NCI-H1417 (cell line): ENCODE results near the gene DNAJB13.
"Not testable (repeated sequence)": the region's sequence is repeated elsewhere in the genome, so short reads cannot be mapped to it uniquely, and the experiment has no call there.

ENCODE experiments used
- DNase-seq, 3 experiments: peaks; one replicate each; lab custom pipeline; 2025; lab: John Stamatoyannopoulos, UW

The DNAJB13 gene

GRCh38 chr11:73977856-73978519 lies 27.2 kb downstream of the DNAJB13 start:
- DNase-seq = no peak

- DNase-seq = no peak
These were observed 27.8 kb downstream of the DNAJB13 start for GRCh38 chr11:73978576-73979086.

- peak in 2 of 3 experiments; percentile 82 to 93 for DNase-seq
These were observed 29.5 kb downstream of the DNAJB13 start for GRCh38 chr11:73980001-73980961.

GRCh38 chr11:73981051-73981805 lies 30.4 kb downstream of the DNAJB13 start:
- peak in 2 of 3 experiments; percentile 45 to 49 for DNase-seq

GRCh38 chr11:73982595-73982989 lies 31.8 kb downstream of the DNAJB13 start, which contains the start of gene UCP2:
TSS of gene UCP2 (minus strand) at chr11:73982843. CDS start at chr11:73978378, 4,465 bp downstream.
- DNase-seq = peak; percentile 90 to 98 (median 97)

- peak; percentile 95 to 99 (median 99) for DNase-seq
These were observed 32.3 kb downstream of the DNAJB13 start for GRCh38 chr11:73982990-73983740.

GRCh38 chr11:73983741-73984538 lies 33.1 kb downstream of the DNAJB13 start:
- DNase-seq = peak; percentile 42 to 94 (median 45)

- DNase-seq = not testable (repeated sequence)
These were observed 34.8 kb downstream of the DNAJB13 start for GRCh38 chr11:73985661-73986060.

GRCh38 chr11:73988227-73988626 lies 37.4 kb downstream of the DNAJB13 start:
- no peak for DNase-seq

- no peak for DNase-seq
These were observed 38.3 kb downstream of the DNAJB13 start for GRCh38 chr11:73989156-73989555.

- DNase-seq = peak in 2 of 3 experiments; percentile 32 to 60
These were observed 39.9 kb downstream of the DNAJB13 start for GRCh38 chr11:73990730-73991129.

GRCh38 chr11:73991471-73992006 lies 40.7 kb downstream of the DNAJB13 start:
- no peak for DNase-seq

GRCh38 chr11:73995247-73995646 lies 44.4 kb downstream of the DNAJB13 start:
- no peak for DNase-seq

GRCh38 chr11:73995731-73996130 lies 44.9 kb downstream of the DNAJB13 start:
- no peak for DNase-seq

- peak in 2 of 3 experiments; percentile 11 to 47 for DNase-seq
These were observed 45.4 kb downstream of the DNAJB13 start for GRCh38 chr11:73996161-73996747.

- DNase-seq = no peak
These were observed 46.4 kb downstream of the DNAJB13 start for GRCh38 chr11:73997120-73997770.

GRCh38 chr11:73998846-73999575 lies 48.2 kb downstream of the DNAJB13 start:
- DNase-seq = no peak

- DNase-seq = peak; percentile 11 to 86 (median 46)
These were observed 48.9 kb downstream of the DNAJB13 start for GRCh38 chr11:73999581-74000306.
